ENCODE data around the gene SPINK5. TPM values are rescaled to one million over a fixed set of nuclear protein-coding genes. Genes with fewer than 3 reads are reported as not detected.

The SPINK5 gene
- total RNA-seq, 1 experiment from 2014 or later = 6.0 TPM

GRCh38 chr5:148186248-148187003, 122.6 kb downstream of the SPINK5 start:
- H2BK15ac ChIP-seq (ENCODE audit: low read depth, low read length) = no peak overlapping the region
- no peak overlapping the region for H3K14ac ChIP-seq (ENCODE audit: insufficient read depth, low read length)
- no peak overlapping the region for H4K91ac ChIP-seq (ENCODE audit: insufficient read length, low read depth, low read length)
- H3K9ac ChIP-seq (ENCODE audit: extremely low read depth, insufficient read length, low read length) = no peak overlapping the region
- no peak overlapping the region for H2AFZ ChIP-seq (ENCODE audit: low read length)
- H3K79me2 ChIP-seq (ENCODE audit: insufficient read depth, low read length) = no peaks in the 10 kb centered on the region
- Mint-ChIP-seq H3K36me3 (ENCODE audit: insufficient read depth in 1 of 3, low read depth in 3 of 3) (no peaks in the 10 kb centered on the region), H3K27me3 (ENCODE audit: low read depth) (no peaks in the 10 kb centered on the region), H3K27ac (no peak overlapping the region), H3K9me3 (no peaks in the 10 kb centered on the region), H3K4me3 (no peak overlapping the region), H3K4me1 (no peaks in the 10 kb centered on the region)
- H3K23ac ChIP-seq (ENCODE audit: insufficient read length, low read depth, low read length) = no peak overlapping the region
- no peak for DNase-seq
- no peak overlapping the region for H3K56ac ChIP-seq (ENCODE audit: insufficient read length, low read depth, low read length)
- no peak overlapping the region for H2BK5ac ChIP-seq (ENCODE audit: insufficient read length, low read length)
- H3K27me3 ChIP-seq (ENCODE audit: insufficient read depth, low read length) = no peaks in the 10 kb centered on the region
- WGBS (ENCODE audit: extremely low coverage, insufficient read length, low lambda C conversion rate) = no CpG with 5 or more reads among the region's 3 CpGs
- no peaks in the 10 kb centered on the region for H3K4me1 ChIP-seq (ENCODE audit: insufficient read depth, low read length)
- no peak overlapping the region for H3K4me2 ChIP-seq (ENCODE audit: insufficient read depth, insufficient read length, low read length)
- H4K20me1 ChIP-seq (ENCODE audit: control insufficient read depth, insufficient read depth, insufficient read length) = no peaks in the 10 kb centered on the region
- no peak overlapping the region for H4K8ac ChIP-seq (replicated peaks; ENCODE audit: insufficient read length, low read depth, low read length)
- no peak overlapping the region for H2BK20ac ChIP-seq (ENCODE audit: low read depth, low read length, poor library complexity, severe bottlenecking)
- TF ChIP-seq CTCF (conservative IDR thresholded peaks at IDR 0.05) = no peak
- H3K4ac ChIP-seq (ENCODE audit: low read depth, low read length) = no peak overlapping the region
- H2BK120ac ChIP-seq (ENCODE audit: low read depth, low read length, poor library complexity, severe bottlenecking) = no peak overlapping the region
- H3K27ac ChIP-seq (ENCODE audit: insufficient read length, low read depth, low read length) = no peak overlapping the region
- no peaks in the 10 kb centered on the region for H3K23me2 ChIP-seq (ENCODE audit: insufficient read length, low read depth, low read length, poor library complexity, severe bottlenecking)
- no peaks in the 10 kb centered on the region for H3K79me1 ChIP-seq (ENCODE audit: insufficient read depth, low read depth, low read length, poor library complexity, severe bottlenecking)
- no peak overlapping the region for H4K5ac ChIP-seq (ENCODE audit: insufficient read length, low read depth, low read length)
- no peak overlapping the region for H3T11ph ChIP-seq (ENCODE audit: low read length)
- H2AK5ac ChIP-seq (ENCODE audit: insufficient read length, low read length) = no peak overlapping the region
- no peak overlapping the region for H3K18ac ChIP-seq (ENCODE audit: insufficient read length, low read depth, low read length)
- no peak overlapping the region for H2BK12ac ChIP-seq (ENCODE audit: insufficient read length, low read depth, low read length)
- H3K9me3 ChIP-seq (ENCODE audit: control insufficient read depth, low read depth, low read length) = no peaks in the 10 kb centered on the region

Other genes with a start within 250 kb of the SPINK5 start
- gene SPINK1, start 232.3 kb upstream of the SPINK5 start, total RNA-seq (2021) = 2.0 and 3.1 TPM in 2 replicates
- 62.5 and 66.0 TPM in 2 replicates for gene SCGB3A2, start 185.3 kb upstream of the SPINK5 start, total RNA-seq (2021)
- not detected in 2 replicates for gene C5orf46, start 157.4 kb upstream of the SPINK5 start, total RNA-seq (2021)
- gene SPINK14, start 104.6 kb downstream of the SPINK5 start, total RNA-seq (2021) = not detected in 2 replicates
- gene SPINK6, start 139.1 kb downstream of the SPINK5 start, total RNA-seq (2021) = not detected in 2 replicates
- gene MARCOL, start 174.5 kb downstream of the SPINK5 start, total RNA-seq (2021) = not detected in 2 replicates
- not detected in 2 replicates for gene SPINK13, start 204.8 kb downstream of the SPINK5 start, total RNA-seq (2021)
- gene SPINK7, start 248.4 kb downstream of the SPINK5 start, total RNA-seq (2021) = not detected in 2 replicates

All from H9 (cell line).